Mesenchymal stem cell (in vitro differentiated cells and primary cell): ENCODE results near the gene SUMO4.

Experiments
- DNase-seq: peaks from one replicate; pipeline ENCODE4 v3.0.0-alpha.2; 2013
- H2AFZ ChIP-seq: one replicate; pipeline ENCODE4 v1.6.1; 2013; ENCODE audit warnings: low read depth, mild to moderate bottlenecking, control low read depth, inconsistent platforms, low read length, moderate library complexity
- H2AK5ac ChIP-seq: 2 replicates; pipeline ENCODE4 v1.6.1; 2013; ENCODE audit warnings: low read length, moderate library complexity, mild to moderate bottlenecking, inconsistent platforms; ENCODE audit not compliant: severe bottlenecking
- H2BK120ac ChIP-seq: one replicate; pipeline ENCODE4 v1.6.1; 2013; ENCODE audit warnings: low read depth, mild to moderate bottlenecking, inconsistent platforms, low read length, moderate library complexity
- H2BK12ac ChIP-seq, 2 experiments: one replicate each; pipeline ENCODE4 v1.6.1; 2013; ENCODE audit warnings: inconsistent platforms in 2 of 2, low read length in 2 of 2, mild to moderate bottlenecking in 2 of 2, moderate library complexity in 2 of 2, control low read depth in 1 of 2
- H2BK15ac ChIP-seq: one replicate; pipeline ENCODE4 v1.6.1; 2013; ENCODE audit warnings: mild to moderate bottlenecking, low read depth, inconsistent platforms; ENCODE audit not compliant: poor library complexity, severe bottlenecking
- H2BK5ac ChIP-seq: 2 replicates; pipeline ENCODE4 v1.6.1; 2013; ENCODE audit warnings: low read depth, mild to moderate bottlenecking, low read length, control low read depth, inconsistent platforms; ENCODE audit not compliant: poor library complexity, severe bottlenecking
- H3K14ac ChIP-seq, 2 experiments: one replicate each; pipeline ENCODE4 v1.6.1; 2013; ENCODE audit warnings: inconsistent platforms in 2 of 2, low read length in 2 of 2, control low read depth in 1 of 2, mild to moderate bottlenecking in 1 of 2, moderate library complexity in 1 of 2
- H3K18ac ChIP-seq, 2 experiments: one replicate each; pipeline ENCODE4 v1.6.1; 2013; ENCODE audit warnings: inconsistent platforms in 2 of 2, low read length in 2 of 2, control low read depth in 1 of 2, low read depth in 1 of 2, mild to moderate bottlenecking in 1 of 2
- H3K23ac ChIP-seq, 2 experiments: one replicate each; pipeline ENCODE4 v1.6.1; 2013; ENCODE audit warnings: inconsistent platforms in 2 of 2, low read length in 2 of 2, mild to moderate bottlenecking in 2 of 2, moderate library complexity in 2 of 2, control low read depth in 1 of 2
- H3K27ac ChIP-seq: 2 replicates; pipeline ENCODE4 v1.5.1; 2013; ENCODE audit warnings: mild to moderate bottlenecking, moderate library complexity, low read length, control low read depth, inconsistent platforms; ENCODE audit not compliant: poor library complexity, severe bottlenecking
- H3K27me3 ChIP-seq, 2 experiments: 2 replicates each; pipeline versions ENCODE4 v1.6.1 to v1.7.0; 2013; ENCODE audit warnings: low read length in 2 of 2, mild to moderate bottlenecking in 2 of 2, moderate library complexity in 2 of 2, control low read depth in 1 of 2, inconsistent platforms in 1 of 2; ENCODE audit not compliant: control insufficient read depth in 1 of 2, insufficient read depth in 1 of 2
- H3K36me3 ChIP-seq, 2 experiments: 2 replicates each; pipeline versions ENCODE4 v1.6.1 to v1.7.0; 2013; ENCODE audit warnings: low read length in 2 of 2, control low read depth in 1 of 2, inconsistent platforms in 1 of 2, low read depth in 1 of 2, mild to moderate bottlenecking in 1 of 2; ENCODE audit not compliant: insufficient read depth in 2 of 2, control insufficient read depth in 1 of 2
- H3K4ac ChIP-seq, 2 experiments: one replicate each; pipeline ENCODE4 v1.6.1; 2013; ENCODE audit warnings: inconsistent platforms in 2 of 2, low read length in 2 of 2, mild to moderate bottlenecking in 2 of 2, moderate library complexity in 2 of 2, control low read depth in 1 of 2, low read depth in 1 of 2
- H3K4me1 ChIP-seq: 2 replicates; pipeline ENCODE4 v1.6.1; 2013; ENCODE audit warnings: low read depth, low read length, control low read depth; ENCODE audit not compliant: control insufficient read depth, insufficient read depth
- H3K4me2 ChIP-seq: 2 replicates; pipeline ENCODE4 v1.6.1; 2013; ENCODE audit warnings: low read length, mild to moderate bottlenecking, inconsistent platforms; ENCODE audit not compliant: poor library complexity, severe bottlenecking
- H3K4me3 ChIP-seq, 2 experiments: 2 replicates each; pipeline versions ENCODE4 v1.5.1 to v1.7.0; 2013; ENCODE audit warnings: low read length in 2 of 2, mild to moderate bottlenecking in 2 of 2, control low read depth in 1 of 2, low read depth in 1 of 2; ENCODE audit not compliant: insufficient read depth in 1 of 2
- H3K79me1 ChIP-seq: replicated peaks from 2 replicates; pipeline ENCODE4 v1.6.1; 2013; ENCODE audit warnings: mild to moderate bottlenecking, control low read depth, low read length, inconsistent platforms; ENCODE audit not compliant: poor library complexity, severe bottlenecking
- H3K9ac ChIP-seq: 2 replicates; pipeline ENCODE4 v1.7.0; 2013; ENCODE audit warnings: mild to moderate bottlenecking, low read length, moderate library complexity
- H3K9me3 ChIP-seq: 2 replicates; pipeline ENCODE4 v1.7.0; 2013; ENCODE audit warnings: mild to moderate bottlenecking, low read length; ENCODE audit not compliant: control insufficient read depth
- H4K8ac ChIP-seq: one replicate; pipeline ENCODE4 v1.6.1; 2013; ENCODE audit warnings: inconsistent platforms, mild to moderate bottlenecking, low read length, moderate library complexity
- H4K91ac ChIP-seq: one replicate; pipeline ENCODE4 v1.6.1; 2013; ENCODE audit warnings: mild to moderate bottlenecking, low read length, inconsistent platforms
- WGBS: methylation state at CpG from one replicate; pipeline ENCODE4 v1.1.7; 2013; ENCODE audit warnings: mixed read lengths; 5-methylcytosine and 5-hydroxymethylcytosine counted together

The SUMO4 gene

GRCh38 chr6:149435919-149436586 lies 36.0 kb downstream of the SUMO4 start:
- no peaks in the 10 kb centered on the region for H3K79me1 ChIP-seq

GRCh38 chr6:149436647-149437046 lies 36.6 kb downstream of the SUMO4 start:
- WGBS, result 94% methylated on average over 12 of the region's 12 CpGs
- Histone ChIP-seq H2BK120ac (no peak overlapping the region), H2BK15ac (no peak overlapping the region)

More at GRCh38 chr6:149435919-149436586, 36.0 kb downstream of the SUMO4 start:
- H2AK5ac ChIP-seq, result no peak overlapping the region
- H3K27ac ChIP-seq, result no peak overlapping the region
- H2AFZ ChIP-seq, result no peak overlapping the region
- no peak overlapping the region for H3K4me2 ChIP-seq
- H3K9me3 ChIP-seq, result no peaks in the 10 kb centered on the region
- no peaks in the 10 kb centered on the region for H3K36me3 ChIP-seq
- no peak overlapping the region for H3K18ac ChIP-seq
- H3K9ac ChIP-seq, result no peak overlapping the region
- DNase-seq, result no peak
- H2BK15ac ChIP-seq, result no peak overlapping the region
- H4K91ac ChIP-seq, result peak overlapping the region; percentile 15
- peaks cover 0 to 17% of the 10 kb centered on the region in 2 experiments for H3K27me3 ChIP-seq
- H3K14ac ChIP-seq, result no peak overlapping the region
- no peak overlapping the region for H2BK12ac ChIP-seq
- no peak overlapping the region for H2BK5ac ChIP-seq
- peaks cover 6% of the 10 kb centered on the region for H3K4me1 ChIP-seq
- no peak overlapping the region for H4K8ac ChIP-seq
- H3K4ac ChIP-seq, result no peak overlapping the region
- H3K23ac ChIP-seq, result no peak overlapping the region
- 91% methylated on average over 13 of the region's 13 CpGs for WGBS
- no peak overlapping the region for H3K4me3 ChIP-seq
- no peak overlapping the region for H2BK120ac ChIP-seq

GRCh38 chr6:149437212-149437611 lies 37.1 kb downstream of the SUMO4 start:
- Histone ChIP-seq H2AFZ (no peak overlapping the region), H3K27ac (no peak overlapping the region), H3K4me3 (no peak overlapping the region), H4K91ac (no peak overlapping the region), H3K4me2 (no peak overlapping the region), H3K4ac (no peak overlapping the region), H2BK15ac (no peak overlapping the region), H3K23ac (no peak overlapping the region), H2BK5ac (no peak overlapping the region), H3K9ac (no peak overlapping the region), H2BK12ac (no peak overlapping the region), H3K4me1 (peaks cover 13% of the 10 kb centered on the region), H3K9me3 (no peaks in the 10 kb centered on the region), H4K8ac (no peak overlapping the region), H3K27me3 (peaks cover 0 to 23% of the 10 kb centered on the region in 2 experiments), H3K14ac (no peak overlapping the region), H2AK5ac (no peak overlapping the region), H3K18ac (no peak overlapping the region), H2BK120ac (no peak overlapping the region), H3K79me1 (no peaks in the 10 kb centered on the region), H3K36me3 (no peaks in the 10 kb centered on the region)
- DNase-seq, result no peak
- 100% methylated on average over 3 of the region's 3 CpGs for WGBS

More at GRCh38 chr6:149436647-149437046, 36.6 kb downstream of the SUMO4 start:
- H3K36me3 ChIP-seq, result no peaks in the 10 kb centered on the region
- no peak overlapping the region for H3K14ac ChIP-seq
- H3K79me1 ChIP-seq, result no peaks in the 10 kb centered on the region
- H4K8ac ChIP-seq, result no peak overlapping the region
- no peak for DNase-seq
- H4K91ac ChIP-seq, result no peak overlapping the region
- no peak overlapping the region for H3K4ac ChIP-seq
- H3K18ac ChIP-seq, result no peak overlapping the region
- H2AFZ ChIP-seq, result no peak overlapping the region
- H3K4me2 ChIP-seq, result no peak overlapping the region
- H3K4me1 ChIP-seq, result peaks cover 10% of the 10 kb centered on the region
- no peak overlapping the region for H2BK5ac ChIP-seq
- H3K4me3 ChIP-seq, result no peak overlapping the region
- no peak overlapping the region for H3K27ac ChIP-seq
- H3K9ac ChIP-seq, result no peak overlapping the region
- peaks cover 0 to 18% of the 10 kb centered on the region in 2 experiments for H3K27me3 ChIP-seq
- no peak overlapping the region for H2BK12ac ChIP-seq
- no peaks in the 10 kb centered on the region for H3K9me3 ChIP-seq
- no peak overlapping the region for H2AK5ac ChIP-seq
- H3K23ac ChIP-seq, result no peak overlapping the region

- Histone ChIP-seq H3K4ac (no peak overlapping the region), H3K9me3 (no peaks in the 10 kb centered on the region), H3K27ac (no peak overlapping the region), H3K14ac (no peak overlapping the region), H3K27me3 (peaks cover 0 to 26% of the 10 kb centered on the region in 2 experiments), H2AFZ (no peak overlapping the region), H3K18ac (no peak overlapping the region), H2BK15ac (no peak overlapping the region), H2BK5ac (no peak overlapping the region), H3K9ac (no peak overlapping the region), H4K8ac (no peak overlapping the region), H3K23ac (no peak overlapping the region), H3K4me1 (peaks cover 13% of the 10 kb centered on the region), H4K91ac (no peak overlapping the region), H2BK120ac (no peak overlapping the region), H2AK5ac (no peak overlapping the region), H2BK12ac (no peak overlapping the region), H3K4me2 (no peak overlapping the region), H3K36me3 (no peaks in the 10 kb centered on the region), H3K79me1 (no peaks in the 10 kb centered on the region), H3K4me3 (no peak overlapping the region)
- no peak for DNase-seq
- 90% methylated on average over 3 of the region's 3 CpGs for WGBS
These were observed 38.8 kb downstream of the SUMO4 start for GRCh38 chr6:149438855-149439254.
